LHCN-M2 (cell line): ENCODE measurements around the gene TSC22D1. TPM values are rescaled to one million over a fixed set of nuclear protein-coding genes. Genes with fewer than 3 reads are reported as not detected.
"Not testable (repeated sequence)": the region's sequence is repeated elsewhere in the genome, so short reads cannot be mapped to it uniquely, and the experiment has no call there.

Source experiments
- DNase-seq: peaks from one replicate; pipeline ENCODE4 v3.0.0-alpha.2; 2012; ENCODE audit warnings: low read depth
- total RNA-seq: library from RNA; depleted of rRNA; stranded (reverse); fragments of >200 nt; gene quantifications from 2 replicates; pipeline ENCODE4 v1.2.3, GENCODE V29; 2014

Gene TSC22D1
- total RNA-seq, 1 experiment from 2014 or later: 44.7 TPM

DNA sequence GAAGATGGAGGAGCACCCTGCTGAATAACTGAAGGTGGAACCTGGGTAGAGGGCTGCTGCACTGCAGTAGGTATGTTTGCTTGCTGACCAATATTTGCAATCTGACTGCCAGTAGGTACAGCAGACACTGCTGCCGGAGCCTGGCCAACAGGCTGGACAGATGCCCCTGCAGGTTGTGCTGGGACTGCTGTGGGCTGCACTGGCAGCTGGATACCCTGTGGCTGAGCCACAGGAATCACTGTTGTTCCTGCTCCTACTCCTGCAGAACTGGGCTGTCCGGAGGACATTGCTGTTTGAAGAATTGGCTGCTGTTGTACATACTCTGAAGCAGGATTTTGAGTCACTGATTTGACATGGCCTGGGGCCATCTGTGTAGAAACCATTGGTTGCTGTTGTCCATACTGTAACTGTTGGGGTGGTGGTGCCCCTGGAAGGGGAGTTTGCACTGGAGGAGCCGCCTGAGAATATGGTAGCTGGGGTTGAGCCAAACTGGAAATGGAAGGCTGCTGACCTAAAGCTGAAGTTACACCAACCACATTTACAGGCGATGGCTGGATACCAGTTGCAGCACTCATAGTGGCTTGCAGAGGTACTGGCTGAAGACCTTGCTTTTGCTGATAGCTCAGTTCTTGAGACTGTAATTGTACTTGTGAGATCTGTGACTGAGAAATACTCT, 2.2 kb downstream of the TSC22D1 start:
- peak; percentile 48 for DNase-seq

DNA sequence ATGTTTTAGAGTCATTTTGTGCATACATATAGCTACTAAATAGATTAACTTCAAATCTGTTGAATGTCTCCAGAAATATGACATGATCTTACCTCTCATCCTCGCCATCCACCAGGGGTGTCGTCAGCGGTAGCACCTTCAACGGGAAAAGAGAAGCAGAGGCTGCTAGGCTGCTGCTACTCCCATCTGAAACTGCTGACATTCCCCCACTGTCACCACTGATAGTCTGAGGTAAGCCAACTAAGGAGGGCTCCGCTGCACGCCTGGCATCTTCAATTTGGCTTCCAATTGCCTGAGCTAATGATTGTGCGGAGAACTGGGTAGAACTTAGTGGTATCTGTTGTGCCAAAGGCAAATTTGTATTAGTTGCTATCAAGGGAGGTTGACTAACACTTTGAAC, 3.1 kb downstream of the TSC22D1 start:
- DNase-seq: no peak

DNA sequence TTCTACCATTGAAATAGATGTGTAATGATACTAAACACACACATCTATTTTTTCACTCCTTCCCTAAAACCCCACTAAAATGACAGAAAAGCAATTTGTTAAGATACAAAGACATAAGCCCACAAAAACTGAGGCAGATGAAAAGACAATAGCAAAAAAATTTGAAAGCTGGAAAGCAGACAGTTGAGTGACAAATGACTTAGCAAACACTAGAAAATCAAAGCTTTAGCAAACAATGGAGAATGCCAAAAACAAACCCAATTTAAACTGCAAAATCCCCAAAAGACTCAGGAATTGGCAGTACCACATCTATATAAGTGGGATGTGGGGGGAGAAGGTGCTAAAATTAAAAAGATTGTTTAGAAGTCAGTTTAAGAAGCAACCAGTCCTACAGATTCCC, 9.5 kb downstream of the TSC22D1 start:
- DNase-seq: no peak

DNA sequence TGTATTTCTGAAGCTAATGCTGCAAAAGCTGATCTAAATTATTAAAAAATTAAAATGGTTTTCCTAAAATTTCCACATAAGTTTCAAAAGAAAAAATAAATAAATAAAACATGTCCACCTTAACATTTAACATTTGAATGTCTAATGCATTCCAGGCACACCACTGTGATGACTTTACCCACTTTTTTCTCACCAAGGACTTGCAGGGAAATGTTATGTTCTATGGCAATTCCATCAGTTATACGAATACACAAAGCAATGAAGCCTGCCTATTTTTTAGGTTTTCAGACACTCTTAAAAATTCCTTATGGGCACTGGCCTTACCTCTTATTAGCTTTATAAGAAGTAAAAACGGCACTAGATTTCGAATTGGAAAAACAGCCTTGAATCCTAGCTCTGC, 10.2 kb downstream of the TSC22D1 start:
- no peak for DNase-seq

- DNase-seq: no peak
Observed at GRCh38 chr13:44564936-44565335, 11.2 kb downstream of the TSC22D1 start.

- DNase-seq: not testable (repeated sequence)
Observed at GRCh38 chr13:44562853-44563252, 13.3 kb downstream of the TSC22D1 start.

- DNase-seq: no peak
Observed at GRCh38 chr13:44561351-44561750, 14.8 kb downstream of the TSC22D1 start.

- no peak for DNase-seq
Observed at GRCh38 chr13:44557986-44558385, 18.1 kb downstream of the TSC22D1 start.

GRCh38 chr13:44555207-44555606, 20.9 kb downstream of the TSC22D1 start:
- DNase-seq: no peak

DNA sequence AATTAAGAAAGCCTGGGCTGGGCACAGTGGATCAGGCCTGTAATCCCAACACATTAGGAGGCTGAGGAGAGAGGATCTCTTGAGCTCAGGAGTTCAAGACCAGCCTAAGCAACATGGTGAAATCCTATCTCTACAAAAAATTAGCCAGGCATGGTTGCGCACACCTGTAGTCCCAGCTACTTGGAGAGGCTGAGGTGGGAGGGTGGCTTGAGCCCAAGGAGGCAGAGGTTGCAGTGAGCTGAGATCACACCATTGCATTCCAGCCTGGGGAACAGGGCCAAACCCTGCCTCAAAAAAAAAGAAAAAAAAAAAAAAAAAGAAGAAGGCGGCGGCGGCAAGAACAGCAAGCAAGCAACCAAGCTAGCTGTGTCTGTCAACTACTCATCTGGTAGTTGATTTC, 26.7 kb downstream of the TSC22D1 start:
- no peak for DNase-seq

- no peak for DNase-seq
Observed at GRCh38 chr13:44546164-44546563, 30.0 kb downstream of the TSC22D1 start.

DNA sequence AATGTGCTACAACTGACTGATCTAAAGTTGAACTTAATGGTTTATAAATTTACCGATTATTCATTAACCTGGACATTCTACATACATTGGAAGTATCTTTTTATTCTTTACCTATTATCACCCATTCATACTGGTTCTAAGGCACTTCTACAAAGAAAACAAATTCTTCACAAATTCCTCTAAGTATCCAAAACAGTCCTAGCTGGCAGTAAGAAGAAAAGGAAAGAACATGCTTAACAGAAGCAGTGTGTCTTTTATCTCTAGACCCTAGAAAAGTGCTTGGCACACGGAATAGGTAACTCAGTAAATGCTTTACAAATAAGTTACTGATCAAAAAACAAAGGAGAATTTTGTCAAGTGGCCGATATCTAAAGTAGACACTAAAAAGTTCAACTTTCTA, 32.8 kb downstream of the TSC22D1 start:
- no peak for DNase-seq

GRCh38 chr13:44542361-44542760, 33.8 kb downstream of the TSC22D1 start:
- DNase-seq: no peak

- no peak for DNase-seq
Observed at GRCh38 chr13:44541601-44542000, 34.5 kb downstream of the TSC22D1 start.

DNA sequence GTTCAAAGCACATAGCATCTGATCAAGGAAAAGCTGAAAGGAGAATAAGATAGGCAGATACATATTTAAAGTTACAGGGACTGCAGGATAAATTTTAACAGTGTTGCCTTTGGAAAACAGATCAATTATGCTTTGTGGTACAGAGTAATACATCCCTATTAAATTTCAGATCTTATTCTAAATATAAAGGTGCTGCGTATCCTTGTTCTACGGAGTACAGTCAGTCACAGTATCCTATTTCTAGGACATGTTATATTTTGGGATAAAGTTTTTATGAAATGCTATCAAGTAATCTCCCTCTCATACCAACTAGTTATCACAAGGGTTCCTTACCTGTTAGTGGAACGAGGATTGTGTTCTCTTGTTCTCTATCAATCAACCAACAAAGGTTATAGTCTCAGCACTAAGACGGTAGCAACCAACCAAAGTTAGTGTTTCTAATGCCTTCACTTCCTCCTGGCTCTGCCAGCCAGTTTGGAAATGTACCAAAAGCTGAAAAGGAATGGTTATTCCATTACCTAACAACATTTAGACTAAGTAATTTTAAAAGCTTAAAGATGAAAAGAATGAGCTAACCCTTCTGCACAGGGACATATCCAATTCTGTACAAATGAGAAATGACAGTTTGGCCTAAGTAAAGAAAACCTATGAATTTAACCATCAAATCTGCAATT, 35.2 kb downstream of the TSC22D1 start:
- DNase-seq: no peak

DNA sequence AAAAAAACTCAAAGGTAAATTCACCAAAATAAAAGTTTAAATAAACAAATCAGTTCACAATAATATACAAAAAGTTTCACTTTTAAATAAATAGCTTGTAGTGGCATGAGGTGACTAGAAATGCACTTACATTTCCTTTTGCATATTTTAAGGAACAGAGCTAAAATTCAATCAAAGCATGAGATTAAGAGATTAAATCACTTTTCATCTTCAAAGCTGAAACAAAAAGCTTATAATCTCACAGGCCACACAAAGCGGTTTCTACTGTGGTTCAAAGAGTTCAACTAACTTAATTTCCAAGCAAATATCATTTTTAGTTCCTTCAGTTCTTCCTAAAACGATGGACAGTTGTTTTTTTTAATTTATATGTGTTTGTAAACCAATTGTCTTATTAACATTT, 38.9 kb downstream of the TSC22D1 start:
- DNase-seq: no peak

DNA sequence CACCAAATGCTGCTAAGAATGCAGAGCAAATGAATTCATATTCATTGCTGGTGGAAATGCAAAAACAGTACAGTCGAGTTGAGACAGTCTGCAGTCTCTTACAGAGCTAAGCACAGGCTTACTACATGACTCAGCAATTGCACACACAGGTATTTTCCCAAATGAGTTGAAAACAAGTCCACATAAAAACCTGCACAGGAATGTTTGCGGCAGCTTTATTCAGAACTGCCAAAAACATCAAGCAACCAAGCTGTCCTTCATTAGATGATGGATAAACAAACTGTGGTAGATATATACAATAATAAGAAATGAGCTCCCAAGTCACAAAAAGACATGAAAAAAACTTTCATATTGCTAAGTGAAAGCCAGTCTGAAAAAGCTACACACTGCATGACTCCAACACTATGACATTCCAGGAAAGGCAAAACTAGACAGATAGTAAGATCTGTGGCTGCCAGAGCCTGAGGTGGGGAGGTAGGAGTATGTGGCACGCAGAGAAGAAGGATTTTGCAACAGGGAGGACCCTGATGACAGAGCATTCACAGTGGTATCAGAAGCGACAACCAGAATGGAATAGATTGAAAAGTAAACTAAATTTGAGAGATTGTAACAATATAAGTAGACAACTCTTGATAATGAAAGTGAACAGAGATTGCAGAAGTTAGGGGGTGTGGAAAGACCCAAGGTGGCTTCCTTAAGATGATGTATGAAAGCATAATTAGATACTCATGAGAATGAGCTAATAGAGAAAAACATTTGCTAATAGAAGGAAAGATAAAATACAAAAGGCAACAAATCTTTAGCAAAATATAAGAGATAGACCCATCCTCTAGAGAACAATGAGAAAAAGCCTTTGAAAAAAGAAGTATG, 52.7 kb downstream of the TSC22D1 start:
- DNase-seq: peak; percentile 24

DNA sequence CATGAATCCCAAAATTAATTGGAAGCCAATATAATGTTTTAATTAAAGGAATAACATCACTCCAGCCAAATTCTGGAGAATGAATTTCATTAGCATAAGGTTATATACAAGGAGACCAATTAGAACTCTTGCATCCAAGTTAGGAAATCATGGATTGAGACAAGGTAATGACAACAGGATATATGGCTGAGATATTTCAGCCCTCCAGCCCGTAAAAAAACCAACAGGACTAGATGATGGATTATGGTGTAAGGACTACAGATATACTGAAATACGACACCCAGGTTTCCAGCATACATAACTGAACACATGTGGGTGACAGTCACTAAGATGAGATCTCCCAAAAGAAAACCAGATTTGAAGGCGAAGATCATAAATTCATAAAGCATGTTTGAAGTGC, 56.5 kb downstream of the TSC22D1 start:
- DNase-seq: no peak

GRCh38 chr13:44516771-44517170, 59.4 kb downstream of the TSC22D1 start:
- DNase-seq: peak; percentile 31

DNA sequence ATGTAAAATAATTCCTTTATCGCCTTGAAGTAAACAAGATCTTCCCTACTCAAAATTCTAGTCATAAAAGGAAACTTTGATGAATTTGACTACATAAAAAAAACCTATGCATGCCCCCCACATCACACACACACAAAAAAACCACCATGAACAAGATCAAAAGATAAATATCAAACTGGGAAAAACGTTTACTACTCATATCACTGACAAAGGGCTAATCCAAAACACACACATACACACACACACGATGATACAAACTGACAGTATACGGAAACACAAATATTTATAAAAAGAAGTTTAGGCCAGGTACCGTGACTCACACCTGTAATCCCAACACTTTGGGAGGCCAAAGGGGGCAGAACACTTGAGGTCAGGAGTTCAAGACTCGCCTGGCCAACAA, 61.9 kb downstream of the TSC22D1 start:
- no peak for DNase-seq

GRCh38 chr13:44509853-44510252, 66.3 kb downstream of the TSC22D1 start:
- not testable (repeated sequence) for DNase-seq

DNA sequence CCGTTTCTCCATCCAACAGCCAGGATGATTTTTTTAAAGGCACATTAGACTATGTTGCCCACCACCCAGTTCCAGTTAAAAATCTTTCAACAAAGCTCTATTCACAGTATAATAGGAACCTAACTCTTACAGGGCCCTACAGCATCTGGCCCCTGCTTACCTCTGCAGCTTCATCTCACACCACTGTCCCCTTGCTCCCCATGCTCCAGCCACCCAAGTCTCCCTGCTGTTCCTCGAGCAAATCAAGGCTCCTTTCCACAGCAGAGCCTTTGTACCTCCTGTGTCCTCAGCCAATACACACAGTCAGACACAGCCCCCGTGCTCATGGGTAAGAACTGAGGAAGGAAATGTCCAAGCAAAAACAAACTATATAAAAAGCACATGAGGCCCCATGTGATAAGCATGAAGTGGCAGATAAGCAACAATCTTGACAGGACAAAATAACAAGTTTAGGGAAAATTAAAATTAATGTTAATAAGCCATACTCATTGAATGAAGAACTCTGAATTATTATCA, 67.5 kb downstream of the TSC22D1 start:
- DNase-seq: no peak
